HL-60 (cell line): ENCODE results near the gene DELE1.

ENCODE experiments used
- GABPA ChIP-seq: IDR thresholded peaks from 2 replicates; pipeline ENCODE4 v1.6.1; 2012; ENCODE audit warnings: low read depth
- POLR2AphosphoS5 ChIP-seq: IDR thresholded peaks from 2 replicates; pipeline ENCODE4 v1.6.1; 2012; ENCODE audit warnings: low read depth
- SPI1 ChIP-seq: IDR thresholded peaks from 2 replicates; pipeline ENCODE4 v1.6.1; 2012; ENCODE audit warnings: low read depth, mild to moderate bottlenecking, borderline replicate concordance
- TF ChIP-seq, protein P1 (sequence below): IDR thresholded peaks from one replicate; pipeline ENCODE4 v1.5.1; 2011; ENCODE audit warnings: low read length, control low read depth, inconsistent platforms; ENCODE audit not compliant: insufficient read depth
- TF ChIP-seq, protein P2 (sequence below): IDR thresholded peaks from 2 replicates; pipeline ENCODE4 v1.6.1; 2012; ENCODE audit warnings: low read depth; ENCODE audit not compliant: insufficient replicate concordance

DNA sequence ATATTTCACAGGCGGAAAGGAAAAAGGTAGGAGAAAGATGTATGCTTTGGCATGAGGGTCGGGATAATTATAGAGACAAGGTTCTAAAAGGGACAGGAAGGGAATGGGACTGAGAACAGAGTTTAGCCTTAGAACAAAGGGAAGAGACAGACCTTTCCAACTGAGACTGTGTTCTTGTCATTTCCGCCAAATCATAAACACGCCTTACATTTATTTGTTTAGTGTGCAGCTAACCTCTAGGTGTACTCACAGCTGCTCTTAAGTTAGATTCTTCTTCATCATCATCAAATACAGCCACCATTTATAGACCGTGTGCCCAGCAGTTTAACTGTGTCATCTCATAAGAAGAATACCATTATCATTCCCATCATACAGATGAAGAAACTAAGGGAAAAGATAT lies 5.9 kb upstream of the DELE1 start:
- TF ChIP-seq, protein P1, sequence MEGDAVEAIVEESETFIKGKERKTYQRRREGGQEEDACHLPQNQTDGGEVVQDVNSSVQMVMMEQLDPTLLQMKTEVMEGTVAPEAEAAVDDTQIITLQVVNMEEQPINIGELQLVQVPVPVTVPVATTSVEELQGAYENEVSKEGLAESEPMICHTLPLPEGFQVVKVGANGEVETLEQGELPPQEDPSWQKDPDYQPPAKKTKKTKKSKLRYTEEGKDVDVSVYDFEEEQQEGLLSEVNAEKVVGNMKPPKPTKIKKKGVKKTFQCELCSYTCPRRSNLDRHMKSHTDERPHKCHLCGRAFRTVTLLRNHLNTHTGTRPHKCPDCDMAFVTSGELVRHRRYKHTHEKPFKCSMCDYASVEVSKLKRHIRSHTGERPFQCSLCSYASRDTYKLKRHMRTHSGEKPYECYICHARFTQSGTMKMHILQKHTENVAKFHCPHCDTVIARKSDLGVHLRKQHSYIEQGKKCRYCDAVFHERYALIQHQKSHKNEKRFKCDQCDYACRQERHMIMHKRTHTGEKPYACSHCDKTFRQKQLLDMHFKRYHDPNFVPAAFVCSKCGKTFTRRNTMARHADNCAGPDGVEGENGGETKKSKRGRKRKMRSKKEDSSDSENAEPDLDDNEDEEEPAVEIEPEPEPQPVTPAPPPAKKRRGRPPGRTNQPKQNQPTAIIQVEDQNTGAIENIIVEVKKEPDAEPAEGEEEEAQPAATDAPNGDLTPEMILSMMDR = no peak
- TF ChIP-seq, protein P2, sequence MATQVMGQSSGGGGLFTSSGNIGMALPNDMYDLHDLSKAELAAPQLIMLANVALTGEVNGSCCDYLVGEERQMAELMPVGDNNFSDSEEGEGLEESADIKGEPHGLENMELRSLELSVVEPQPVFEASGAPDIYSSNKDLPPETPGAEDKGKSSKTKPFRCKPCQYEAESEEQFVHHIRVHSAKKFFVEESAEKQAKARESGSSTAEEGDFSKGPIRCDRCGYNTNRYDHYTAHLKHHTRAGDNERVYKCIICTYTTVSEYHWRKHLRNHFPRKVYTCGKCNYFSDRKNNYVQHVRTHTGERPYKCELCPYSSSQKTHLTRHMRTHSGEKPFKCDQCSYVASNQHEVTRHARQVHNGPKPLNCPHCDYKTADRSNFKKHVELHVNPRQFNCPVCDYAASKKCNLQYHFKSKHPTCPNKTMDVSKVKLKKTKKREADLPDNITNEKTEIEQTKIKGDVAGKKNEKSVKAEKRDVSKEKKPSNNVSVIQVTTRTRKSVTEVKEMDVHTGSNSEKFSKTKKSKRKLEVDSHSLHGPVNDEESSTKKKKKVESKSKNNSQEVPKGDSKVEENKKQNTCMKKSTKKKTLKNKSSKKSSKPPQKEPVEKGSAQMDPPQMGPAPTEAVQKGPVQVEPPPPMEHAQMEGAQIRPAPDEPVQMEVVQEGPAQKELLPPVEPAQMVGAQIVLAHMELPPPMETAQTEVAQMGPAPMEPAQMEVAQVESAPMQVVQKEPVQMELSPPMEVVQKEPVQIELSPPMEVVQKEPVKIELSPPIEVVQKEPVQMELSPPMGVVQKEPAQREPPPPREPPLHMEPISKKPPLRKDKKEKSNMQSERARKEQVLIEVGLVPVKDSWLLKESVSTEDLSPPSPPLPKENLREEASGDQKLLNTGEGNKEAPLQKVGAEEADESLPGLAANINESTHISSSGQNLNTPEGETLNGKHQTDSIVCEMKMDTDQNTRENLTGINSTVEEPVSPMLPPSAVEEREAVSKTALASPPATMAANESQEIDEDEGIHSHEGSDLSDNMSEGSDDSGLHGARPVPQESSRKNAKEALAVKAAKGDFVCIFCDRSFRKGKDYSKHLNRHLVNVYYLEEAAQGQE = no peak
- no peak for TF ChIP-seq SPI1
- TF ChIP-seq POLR2AphosphoS5 = no peak
- no peak for TF ChIP-seq GABPA
